ENCODE results near the gene PRPF19. TPM values are rescaled to one million over a fixed set of nuclear protein-coding genes. Genes with fewer than 3 reads are reported as not detected.

The PRPF19 gene
- total and polyA plus RNA-seq, 9 of the 15 experiments (the other 6 are each of a cell fraction or from before 2014, with no cell fraction given), result 9.4 to 212 (median 73.2) TPM

- intact Hi-C loops (cut with micrococcal nuclease), result no loop called here
- Histone ChIP-seq H3K27me3 (ENCODE audit: control insufficient read depth in 2 of 2, insufficient read depth in 2 of 2, low read length in 2 of 2) (no peaks in the 10 kb centered on the region), H3K9me3 (replicated peaks; ENCODE audit: control insufficient read depth, insufficient read depth, low read depth, low read length) (no peaks in the 10 kb centered on the region), H3K9ac (ENCODE audit: insufficient read depth in 1 of 2, low read depth in 2 of 2, low read length in 2 of 2) (no peak overlapping the region), H2AFZ (ENCODE audit: low read depth, low read length) (no peak overlapping the region), H3K27ac (ENCODE audit: extremely low read depth, low read depth, low read length) (no peak overlapping the region), H4K20me1 (replicated peaks; ENCODE audit: control insufficient read depth, insufficient read depth, low read length) (peaks cover 5% of the 10 kb centered on the region; the same call in 1 of the 2 replicates), H3K36me3 (ENCODE audit: control insufficient read depth, insufficient read depth, low read length) (peaks cover 48% of the 10 kb centered on the region), H3K4me1 (replicated peaks in 1 of 2; ENCODE audit: control insufficient read depth in 2 of 2, insufficient read depth in 2 of 2, low read length in 2 of 2) (peaks cover 17 to 29% of the 10 kb centered on the region in 2 experiments; a peak in 4 of 5 replicates), H3K79me2 (ENCODE audit: control insufficient read depth, insufficient read depth, low read length) (peaks cover 54% of the 10 kb centered on the region), H3K4me3 (no peak overlapping the region), H3K9me1 (ENCODE audit: control insufficient read depth, insufficient read depth, low read length) (no peaks in the 10 kb centered on the region), H3K4me2 (ENCODE audit: insufficient read depth, low read length) (no peak overlapping the region)
- DNase-seq (ENCODE audit: extremely low read depth in 1 of 4, low spot score in 3 of 4) (no peak), FAIRE-seq (no peak), ATAC-seq (no peak)
- TF ChIP-seq PCBP2 (IDR thresholded peaks at IDR 0.05; ENCODE audit: low read depth, low read length, poor library complexity, severe bottlenecking) (no peak), EHMT2 (IDR thresholded peaks at IDR 0.05) (no peak), PPARD (CRISPR knock-in tag; IDR thresholded peaks at IDR 0.05) (no peak), ZBTB26 (CRISPR knock-in tag; IDR thresholded peaks at IDR 0.05) (no peak), TOE1 (IDR thresholded peaks at IDR 0.05; ENCODE audit: borderline replicate concordance) (no peak), TOE1 (CRISPR knock-in tag; IDR thresholded peaks at IDR 0.05; ENCODE audit: borderline replicate concordance, low read depth) (no peak), JUN (IDR thresholded peaks at IDR 0.05; ENCODE audit: borderline replicate concordance, low read depth, low read length) (no peak), JUN (CRISPR knock-in tag; IDR thresholded peaks at IDR 0.05; ENCODE audit: borderline replicate concordance) (no peak), DACH1 (IDR thresholded peaks at IDR 0.05; ENCODE audit: partially characterized antibody) (no peak), RFX7 (CRISPR knock-in tag; IDR thresholded peaks at IDR 0.05) (no peak), ZBTB12 (CRISPR knock-in tag; IDR thresholded peaks at IDR 0.05) (no peak), ZNF165 (CRISPR knock-in tag; IDR thresholded peaks at IDR 0.05; ENCODE audit: borderline replicate concordance) (no peak), HNRNPL (IDR thresholded peaks at IDR 0.05; ENCODE audit: low read depth, low read length) (no peak), NFATC3 (IDR thresholded peaks at IDR 0.05) (no peak)
- no TSS peak for BruUV-seq (replicated peaks)
- ChIA-PET CTCF (ENCODE audit: low intra/inter-chr PET ratio) (interaction anchor here (0.6 kb wide), 1 partner anchor 455 kb away, joined by 5 read pairs; no protein-coding TSS in a partner anchor), POLR2A (interaction anchor here (0.6 kb wide), 1 partner anchor 1147 kb away, joined by 3 read pairs; no protein-coding TSS in a partner anchor)
- 83% methylated on average over 1 of the region's 1 CpG for WGBS (ENCODE audit: insufficient coverage, low coverage, missing lambda C conversion rate)
- in situ Hi-C loops (cut with MboI), result no loop called here
These were observed 10.9 kb upstream of the PRPF19 start for GRCh38 chr11:60917267-60917666.
